Common myeloid progenitor, CD34-positive (primary cell): Measurements from ENCODE around the gene VIL1.

Source experiments
- CTCF ChIA-PET: fragments of 350-600 bp; sonication (Branson Sonifier 250); formaldehyde crosslinking; loops from one replicate; lab custom pipeline; 2021; ENCODE audit warnings: antibody characterized with exemption; lab: Charles Lee
- POLR2A ChIA-PET: fragments of 350-600 bp; sonication (Branson Sonifier 250); formaldehyde crosslinking; loops from one replicate; lab custom pipeline; 2021; ENCODE audit warnings: antibody characterized with exemption; lab: Charles Lee
- DNase-seq, 3 donors: peaks; one replicate each; pipeline versions ENCODE4 v3.0.0 to v3.0.0-alpha.2; 2013
- H3K27ac ChIP-seq, 2 experiments: 1 replicate in 1 of 2; 2 replicates in 1 of 2; pipeline ENCODE4 v1.7.0; 2013; ENCODE audit warnings: inconsistent platforms in 2 of 2, low read length in 2 of 2, mild to moderate bottlenecking in 2 of 2, low read depth in 1 of 2, moderate library complexity in 1 of 2; ENCODE audit not compliant: severe bottlenecking in 2 of 2, insufficient read depth in 1 of 2, poor library complexity in 1 of 2
- H3K27me3 ChIP-seq, 5 experiments: replicated peaks in 2 of 5; 1 replicate in 3 of 5; 2 replicates in 2 of 5; pipeline versions ENCODE4 v1.6.1 to v1.7.0; 2013; ENCODE audit warnings: low read length in 4 of 5, mild to moderate bottlenecking in 2 of 5, moderate library complexity in 2 of 5, inconsistent platforms in 1 of 5; ENCODE audit not compliant: insufficient read depth in 5 of 5, control insufficient read depth in 4 of 5
- H3K36me3 ChIP-seq, 4 experiments: 1 replicate in 2 of 4; 2 replicates in 2 of 4; pipeline versions ENCODE4 v1.6.1 to v1.7.0; 2013; ENCODE audit warnings: low read length in 3 of 4, control low read depth in 1 of 4, mild to moderate bottlenecking in 1 of 4; ENCODE audit not compliant: control insufficient read depth in 4 of 4, insufficient read depth in 4 of 4
- H3K4me1 ChIP-seq, 4 experiments: 1 replicate in 3 of 4; 2 replicates in 1 of 4; pipeline versions ENCODE4 v1.6.1 to v1.7.1; 2013; ENCODE audit warnings: low read length in 3 of 4, mild to moderate bottlenecking in 3 of 4, control low read depth in 1 of 4, inconsistent platforms in 1 of 4, moderate library complexity in 1 of 4; ENCODE audit not compliant: control insufficient read depth in 4 of 4, insufficient read depth in 4 of 4; ENCODE audit errors: control extremely low read depth in 1 of 4
- H3K4me3 ChIP-seq, 7 experiments: 1 replicate in 4 of 7; 2 replicates in 3 of 7; pipeline versions ENCODE4 v1.5.1 to v1.7.0; 2013; ENCODE audit warnings: mild to moderate bottlenecking in 7 of 7, low read length in 6 of 7, moderate library complexity in 6 of 7, inconsistent platforms in 2 of 7, low read depth in 2 of 7, control low read depth in 1 of 7; ENCODE audit not compliant: insufficient read depth in 4 of 7, control insufficient read depth in 1 of 7; ENCODE audit errors: extremely low read depth in 1 of 7
- H3K9me3 ChIP-seq, 5 experiments: 1 replicate in 4 of 5; 2 replicates in 1 of 5; pipeline versions ENCODE4 v1.6.1 to v1.7.1; 2013; ENCODE audit warnings: low read length in 4 of 5, mild to moderate bottlenecking in 2 of 5, inconsistent platforms in 1 of 5, low read depth in 1 of 5, moderate library complexity in 1 of 5; ENCODE audit not compliant: control insufficient read depth in 4 of 5, insufficient read depth in 2 of 5; ENCODE audit errors: control extremely low read depth in 1 of 5
- WGBS: methylation state at CpG from one replicate; pipeline ENCODE4 v1.1.5; 2013; ENCODE audit not compliant: insufficient coverage; 5-methylcytosine and 5-hydroxymethylcytosine counted together

Gene VIL1

GRCh38 chr2:218397463-218397819 lies 21.5 kb upstream of the VIL1 start:
- peaks cover 2 to 78% (median 74%) of the 10 kb centered on the region in 4 experiments for H3K4me1 ChIP-seq
- H3K36me3 ChIP-seq = peaks cover 0 to 11% (median 7%) of the 10 kb centered on the region in 4 experiments
- H3K27ac ChIP-seq = peak overlapping the region; percentile 90 to 94
- ChIA-PET CTCF (interaction anchor here (0.7 to 6.1 kb wide), 11 partner anchors 8 to 124 kb away, joined by 3 to 70 read pairs (median 6); partner anchors contain the start of genes AAMP, CATIP, PNKD and TMBIM1), POLR2A (interaction anchor here (1.0 to 5.3 kb wide), 6 partner anchors 9 to 111 kb away, joined by 3 to 37 read pairs (median 12); partner anchors contain the start of genes CATIP and TMBIM1)
- DNase-seq = no peak
- no peaks in the 10 kb centered on the region for H3K9me3 ChIP-seq
- H3K4me3 ChIP-seq = peak overlapping the region; percentile 10 to 88 (median 85)
- 3% methylated on average over 6 of the region's 12 CpGs for WGBS
- H3K27me3 ChIP-seq = no peaks in the 10 kb centered on the region

GRCh38 chr2:218397820-218398436 lies 21.0 kb upstream of the VIL1 start:
- Histone ChIP-seq H3K9me3 (no peaks in the 10 kb centered on the region), H3K4me1 (peaks cover 2 to 77% (median 74%) of the 10 kb centered on the region in 4 experiments), H3K27ac (peak overlapping the region; percentile 90 to 94), H3K27me3 (no peaks in the 10 kb centered on the region), H3K4me3 (peak overlapping the region; percentile 29 to 88 (median 85)), H3K36me3 (peaks cover 0 to 15% (median 10%) of the 10 kb centered on the region in 4 experiments)
- under 1% methylated on average over 28 of the region's 35 CpGs for WGBS
- CTCF ChIA-PET = interaction anchor here (0.9 to 6.1 kb wide), 7 partner anchors 31 to 125 kb away, joined by 3 to 70 read pairs (median 8); partner anchors contain the start of genes AAMP, CATIP, PNKD and TMBIM1
- peak; percentile 59 to 90 (median 87) for DNase-seq
- POLR2A ChIA-PET = interaction anchor here (1.0 to 5.3 kb wide), 5 partner anchors 8 to 107 kb away, joined by 3 to 37 read pairs (median 8); partner anchors contain the start of genes CATIP and TMBIM1

- Histone ChIP-seq H3K27ac (peak overlapping the region; percentile 72 to 94), H3K27me3 (no peaks in the 10 kb centered on the region), H3K36me3 (peaks cover 0 to 23% (median 16%) of the 10 kb centered on the region in 4 experiments), H3K4me1 (peaks cover 2 to 77% (median 71%) of the 10 kb centered on the region in 4 experiments), H3K9me3 (no peaks in the 10 kb centered on the region), H3K4me3 (peak overlapping the region; percentile 29 to 88 (median 85))
- under 1% methylated on average over 57 of the region's 95 CpGs for WGBS
- DNase-seq = peak; percentile 79 to 90 (median 84)
- POLR2A ChIA-PET = interaction anchor here (1.6 to 5.3 kb wide), 2 partner anchors 30 to 107 kb away, joined by 8 to 37 read pairs; partner anchors contain the start of gene TMBIM1
- CTCF ChIA-PET = interaction anchor here (0.9 to 2.4 kb wide), 3 partner anchors 10 to 146 kb away, joined by 3 to 14 read pairs (median 4); partner anchors contain the start of gene CATIP
These were observed 20.2 kb upstream of the VIL1 start for GRCh38 chr2:218398437-218399390.

- peak within 1 kb of the TSS; percentile 72 to 94 for H3K27ac ChIP-seq
- peak; percentile 96 to 99 (median 98) for DNase-seq
- 0% methylated on average over 54 of the region's 78 CpGs for WGBS
- peaks cover 2 to 77% (median 70%) of the 10 kb centered on the region in 4 experiments for H3K4me1 ChIP-seq
- no peaks in the 10 kb centered on the region for H3K27me3 ChIP-seq
- ChIA-PET POLR2A (interaction anchor here (0.5 to 5.3 kb wide), 4 partner anchors 31 to 169 kb away, joined by 3 to 37 read pairs (median 5); partner anchors contain the start of genes TMBIM1 and USP37), CTCF (interaction anchor here (0.8 to 2.9 kb wide), 5 partner anchors 9 to 147 kb away, joined by 3 to 13 read pairs (median 3); no protein-coding TSS in a partner anchor)
- peak within 1 kb of the TSS; percentile 53 to 88 (median 85) for H3K4me3 ChIP-seq
- H3K9me3 ChIP-seq = no peaks in the 10 kb centered on the region
- H3K36me3 ChIP-seq = peaks cover 0 to 31% (median 24%) of the 10 kb centered on the region in 4 experiments
These were observed 19.3 kb upstream of the VIL1 start, which contains the start of gene CTDSP1 for GRCh38 chr2:218399391-218400166. CTDSP1 (plus strand) TSS chr2:218399868; CDS start chr2:218400091, 223 bp downstream.

GRCh38 chr2:218400167-218400929 lies 18.6 kb upstream of the VIL1 start:
- Histone ChIP-seq H3K4me3 (peak overlapping the region; percentile 53 to 88 (median 80)), H3K4me1 (peaks cover 2 to 77% (median 70%) of the 10 kb centered on the region in 4 experiments), H3K27me3 (no peaks in the 10 kb centered on the region), H3K9me3 (no peaks in the 10 kb centered on the region), H3K27ac (peak overlapping the region; percentile 66 to 87), H3K36me3 (peaks cover 0 to 38% (median 27%) of the 10 kb centered on the region in 4 experiments)
- WGBS = 0% methylated on average over 24 of the region's 63 CpGs
- DNase-seq = peak in 2 of 3 donors; percentile 40 to 56
- ChIA-PET CTCF (interaction anchor here (0.8 to 2.9 kb wide), 5 partner anchors 64 to 148 kb away, joined by 3 to 13 read pairs (median 3); no protein-coding TSS in a partner anchor), POLR2A (interaction anchor here (0.5 to 5.3 kb wide), 4 partner anchors 32 to 168 kb away, joined by 3 to 37 read pairs (median 5); partner anchors contain the start of genes TMBIM1 and USP37)
